Suprapubic skin (tissue), 3 donors: Measurements from ENCODE around the gene ENGASE.

Source experiments
- CTCF ChIP-seq, 2 donors: fragments of 200-600 bp in 1 of 2; fragments of 450-650 bp in 1 of 2; sonication (generic) in 1 of 2; IDR thresholded peaks; one replicate each; pipeline ENCODE4 v1.5.1; 2016 to 2019; ENCODE audit warnings: antibody characterized with exemption in 2 of 2, mild to moderate bottlenecking in 1 of 2, moderate library complexity in 1 of 2
- EP300 ChIP-seq: sonication (generic); formaldehyde crosslinking; IDR thresholded peaks from one replicate; pipeline ENCODE4 v1.6.1; 2017; ENCODE audit warnings: antibody characterized with exemption
- POLR2A ChIP-seq, 2 donors: fragments of 450-650 bp; IDR thresholded peaks; one replicate each; pipeline ENCODE4 v1.6.1; 2017; ENCODE audit warnings: antibody characterized with exemption in 2 of 2, mild to moderate bottlenecking in 2 of 2, moderate library complexity in 2 of 2

GRCh38 chr17:79127534-79128135 is 53.0 kb downstream of the ENGASE start:
- no peak for TF ChIP-seq CTCF (IDR thresholded peaks at IDR 0.05)
- no peak for TF ChIP-seq POLR2A (IDR thresholded peaks at IDR 0.05)
- TF ChIP-seq EP300 = no peak
